Lower leg skin (tissue), 4 donors: Measurements from ENCODE around the gene COX19. TPM values are rescaled to one million over a fixed set of nuclear protein-coding genes. Genes with fewer than 3 reads are reported as not detected.
"Not testable (repeated sequence)": the region's sequence is repeated elsewhere in the genome, so short reads cannot be mapped to it uniquely, and the experiment has no call there.

Experiments
- DNase-seq, 2 donors: peaks; one replicate each; pipeline ENCODE4 v3.0.0-alpha.2; 2019; ENCODE audit warnings: low spot score in 2 of 2
- H3K4me3 ChIP-seq: fragments of 200-600 bp; sonication (generic); 2 replicates; pipeline ENCODE4 v1.5.1; 2017; ENCODE audit warnings: mild to moderate bottlenecking, low read depth; ENCODE audit not compliant: poor library complexity, severe bottlenecking
- POLR2A ChIP-seq, 2 donors: fragments of 450-650 bp; IDR thresholded peaks; one replicate each; pipeline ENCODE4 v1.6.1; 2016 to 2017; ENCODE audit warnings: antibody characterized with exemption in 2 of 2, mild to moderate bottlenecking in 1 of 2, moderate library complexity in 1 of 2
- WGBS, 2 donors: methylation state at CpG; one replicate each; pipeline ENCODE4 v1.1.5; 2018; 5-methylcytosine and 5-hydroxymethylcytosine counted together
- intact Hi-C: fragments of 100-400 bp; cut with DNase I; formaldehyde crosslinking; loops from one replicate; pipeline ENCODE4 v1.15.0; 2023; ENCODE audit warnings: low total_unique reads
- total RNA-seq, 4 donors: library from RNA; depleted of rRNA; stranded (reverse); fragments of >200 nt; gene quantifications; one replicate each; pipeline ENCODE4 v1.1.0, GENCODE V29; 2016
- TF ChIP-seq, protein P1 (sequence below), 3 donors: fragments of 450-650 bp; IDR thresholded peaks; one replicate each; pipeline ENCODE4 v1.5.1; 2016; ENCODE audit warnings: antibody characterized with exemption in 3 of 3, mild to moderate bottlenecking in 3 of 3, moderate library complexity in 2 of 3

COX19 gene
- total RNA-seq, 4 donors from 2014 or later = 13.0 to 25.1 (median 15.1) TPM

DNA sequence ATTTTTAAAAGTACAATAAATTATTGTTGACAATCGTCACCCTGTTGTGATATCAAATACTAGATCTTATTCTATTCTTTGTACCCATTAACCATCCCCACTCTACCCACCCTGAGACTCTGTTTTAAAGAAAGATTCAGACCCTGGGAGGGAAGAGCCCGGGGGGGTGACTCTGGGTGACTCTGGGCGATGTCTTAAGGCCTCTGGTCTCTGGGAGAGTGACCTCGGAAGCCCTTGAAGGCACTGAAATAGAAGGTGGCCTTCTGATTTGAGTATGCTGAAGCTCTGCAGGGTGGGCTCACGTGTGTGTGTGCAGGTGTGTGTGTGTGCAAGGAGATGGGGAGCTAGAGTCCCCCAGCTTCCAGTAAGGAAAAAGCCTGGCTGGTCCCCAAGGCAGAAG lies 30.6 kb downstream of the COX19 start:
- intact Hi-C loops = no loop called here
- no peak overlapping the region for H3K4me3 ChIP-seq
- WGBS, 2 donors = 81 to 82% methylated on average over 5 of the region's 5 CpGs
- no peak for DNase-seq
- TF ChIP-seq POLR2A (IDR thresholded peaks at IDR 0.05) = no peak
- TF ChIP-seq, protein P1, sequence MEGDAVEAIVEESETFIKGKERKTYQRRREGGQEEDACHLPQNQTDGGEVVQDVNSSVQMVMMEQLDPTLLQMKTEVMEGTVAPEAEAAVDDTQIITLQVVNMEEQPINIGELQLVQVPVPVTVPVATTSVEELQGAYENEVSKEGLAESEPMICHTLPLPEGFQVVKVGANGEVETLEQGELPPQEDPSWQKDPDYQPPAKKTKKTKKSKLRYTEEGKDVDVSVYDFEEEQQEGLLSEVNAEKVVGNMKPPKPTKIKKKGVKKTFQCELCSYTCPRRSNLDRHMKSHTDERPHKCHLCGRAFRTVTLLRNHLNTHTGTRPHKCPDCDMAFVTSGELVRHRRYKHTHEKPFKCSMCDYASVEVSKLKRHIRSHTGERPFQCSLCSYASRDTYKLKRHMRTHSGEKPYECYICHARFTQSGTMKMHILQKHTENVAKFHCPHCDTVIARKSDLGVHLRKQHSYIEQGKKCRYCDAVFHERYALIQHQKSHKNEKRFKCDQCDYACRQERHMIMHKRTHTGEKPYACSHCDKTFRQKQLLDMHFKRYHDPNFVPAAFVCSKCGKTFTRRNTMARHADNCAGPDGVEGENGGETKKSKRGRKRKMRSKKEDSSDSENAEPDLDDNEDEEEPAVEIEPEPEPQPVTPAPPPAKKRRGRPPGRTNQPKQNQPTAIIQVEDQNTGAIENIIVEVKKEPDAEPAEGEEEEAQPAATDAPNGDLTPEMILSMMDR (IDR thresholded peaks at IDR 0.05) = no peak

DNA sequence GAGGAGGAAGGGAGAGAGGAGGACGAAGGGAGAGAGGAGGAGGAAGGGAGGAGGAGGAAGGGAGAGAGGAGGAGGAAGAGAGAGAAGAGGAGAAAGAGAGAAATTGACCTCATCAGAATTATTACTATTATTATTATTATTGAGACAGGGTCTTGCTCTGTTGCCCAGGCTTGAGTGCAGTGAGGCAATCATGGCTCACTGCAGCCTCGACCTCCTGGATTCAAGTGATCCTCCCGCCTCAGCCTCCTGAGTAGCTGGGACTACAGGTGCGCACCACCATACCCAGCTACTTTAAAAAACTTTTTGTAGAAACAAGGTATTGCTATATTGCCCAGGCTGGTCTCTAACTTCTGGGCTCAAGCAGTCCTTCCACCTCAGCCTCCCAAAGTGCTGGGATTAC lies 31.6 kb downstream of the COX19 start:
- H3K4me3 ChIP-seq, DNase-seq, intact Hi-C loops: not testable (repeated sequence)
- 87 to 90% methylated on average over 4 of the region's 4 CpGs for WGBS, 2 donors

DNA sequence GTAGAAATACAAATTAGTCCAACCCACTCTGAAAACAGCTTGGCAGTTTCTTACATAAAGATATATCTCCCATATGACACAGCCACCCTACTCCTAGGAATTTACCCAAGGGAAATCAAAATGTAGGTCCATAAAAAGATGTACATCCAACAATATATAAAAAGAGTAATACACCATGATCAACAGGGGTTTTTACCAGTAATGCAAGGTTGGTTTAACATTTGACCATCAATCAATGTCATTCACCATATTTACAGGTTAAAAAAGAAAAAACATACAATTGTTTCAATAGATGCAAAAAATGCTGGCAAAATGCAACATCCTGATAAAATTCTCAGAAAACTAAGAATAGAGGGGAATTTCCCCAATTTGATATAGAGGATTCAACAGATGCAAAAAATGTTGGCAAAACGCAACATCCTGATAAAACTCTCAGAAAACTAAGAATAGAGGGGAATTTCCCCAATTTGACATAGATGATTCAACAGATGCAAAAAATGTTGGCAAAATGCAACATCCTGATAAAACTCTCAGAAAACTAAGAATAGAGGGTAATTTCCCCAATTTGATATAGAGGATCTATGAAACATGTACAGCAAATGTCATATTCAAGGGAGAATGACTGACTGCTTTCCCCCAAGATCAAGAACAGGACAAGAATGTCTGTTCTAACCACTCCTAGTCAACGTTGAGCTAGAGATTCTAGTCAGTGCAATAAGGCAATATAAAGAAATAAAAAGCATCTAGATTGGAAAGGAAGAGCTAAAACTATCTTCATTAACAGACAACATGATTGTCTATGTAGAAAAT lies 34.5 kb downstream of the COX19 start:
- intact Hi-C loops = no loop called here
- WGBS, 2 donors = 33 to 36% methylated on average over 2 of the region's 2 CpGs
- H3K4me3 ChIP-seq = no peak overlapping the region
- DNase-seq = no peak
- TF ChIP-seq, protein P1 (IDR thresholded peaks at IDR 0.05) = no peak
- no peak for TF ChIP-seq POLR2A (IDR thresholded peaks at IDR 0.05)

DNA sequence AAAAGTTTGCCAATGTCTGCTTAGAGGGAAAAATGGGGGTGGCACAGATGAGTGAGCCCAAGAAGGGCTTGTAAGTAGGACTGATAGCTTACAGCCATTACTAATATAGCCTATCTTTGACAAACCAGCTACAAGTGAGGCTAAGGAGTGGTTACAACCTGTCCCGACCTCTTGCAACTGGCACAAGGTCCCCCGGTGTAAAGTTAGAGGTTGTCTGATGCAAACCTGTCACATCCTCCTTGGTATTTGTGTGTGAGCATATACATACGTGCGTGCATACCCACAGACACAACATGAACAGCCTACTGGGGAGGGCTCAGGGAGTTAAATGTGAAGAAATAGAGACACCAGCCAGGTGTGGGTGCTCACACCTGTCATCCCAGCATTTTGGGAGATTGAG lies 35.5 kb downstream of the COX19 start:
- intact Hi-C loops = no loop called here
- DNase-seq = no peak
- H3K4me3 ChIP-seq = no peak overlapping the region
- 93 to 95% methylated on average over 4 of the region's 4 CpGs for WGBS, 2 donors
- TF ChIP-seq, protein P1 (IDR thresholded peaks at IDR 0.05) = no peak
- TF ChIP-seq POLR2A (IDR thresholded peaks at IDR 0.05) = no peak

DNA sequence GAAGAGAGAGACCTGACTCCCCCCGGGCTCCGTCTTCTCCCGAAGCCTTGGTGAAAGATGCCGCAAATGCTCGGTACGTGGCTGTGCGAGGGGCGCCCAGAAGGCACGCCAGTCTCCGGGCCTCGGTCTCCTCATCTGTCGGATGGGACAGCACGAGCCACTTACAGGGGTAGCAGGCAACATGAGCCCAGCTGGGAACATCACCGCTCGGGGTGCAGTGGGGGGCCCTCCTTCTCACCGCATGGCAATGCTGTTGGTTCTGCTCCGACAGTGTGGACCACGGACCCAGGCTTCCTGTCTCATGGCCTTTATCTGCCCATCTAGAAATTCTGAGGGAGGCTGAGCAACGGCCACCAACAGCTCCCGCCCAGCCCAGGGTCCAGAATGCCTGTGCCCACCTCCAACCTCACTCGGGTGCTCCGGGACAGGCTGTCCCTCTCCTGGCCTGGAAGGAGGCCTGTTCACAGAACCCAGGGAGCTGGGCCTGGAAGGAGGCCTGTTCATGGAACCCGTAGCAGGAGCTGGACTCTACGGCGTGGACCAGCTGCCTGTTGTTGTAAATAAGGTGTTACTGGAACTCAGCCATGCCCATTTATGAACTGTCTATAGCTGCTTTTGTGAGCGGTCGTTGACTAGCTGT lies 36.7 kb downstream of the COX19 start:
- 94 to 97% methylated on average over 22 to 27 of the region's 27 CpGs for WGBS, 2 donors
- no peak for DNase-seq
- no peak overlapping the region for H3K4me3 ChIP-seq
- intact Hi-C loops = no loop called here
- TF ChIP-seq, protein P1 (IDR thresholded peaks at IDR 0.05) = no peak
- TF ChIP-seq POLR2A (IDR thresholded peaks at IDR 0.05) = no peak

DNA sequence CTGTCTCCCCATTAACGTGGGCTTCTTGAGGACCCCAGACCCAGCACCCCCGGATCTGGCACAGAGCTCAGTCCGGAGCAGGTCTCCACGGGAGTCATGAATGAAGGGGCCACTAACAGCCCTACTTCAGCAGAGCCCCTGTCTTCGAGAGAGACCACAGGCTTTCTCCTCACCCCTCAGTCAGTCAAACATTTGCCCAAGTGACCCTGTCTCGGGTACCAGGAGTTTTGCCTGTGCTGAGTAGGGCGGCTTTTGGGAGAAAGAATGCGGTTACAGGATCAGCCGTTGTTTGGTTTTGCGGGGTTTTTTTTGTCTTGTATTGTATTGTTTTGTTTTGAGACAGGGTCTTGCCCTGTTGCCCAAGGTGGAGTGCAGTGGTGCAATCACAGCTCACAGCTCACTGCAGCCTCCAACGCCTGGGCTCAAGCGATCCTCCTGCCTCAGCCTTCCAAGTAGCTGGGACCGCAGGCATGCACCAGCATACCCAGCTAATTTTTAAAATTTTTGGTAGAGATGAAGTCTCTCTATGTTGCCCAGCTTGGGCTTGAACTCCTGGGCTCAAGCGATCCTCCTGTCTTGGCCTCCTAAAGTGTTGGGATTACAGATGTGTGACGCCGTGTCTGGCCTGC lies 37.4 kb downstream of the COX19 start:
- no peak for TF ChIP-seq POLR2A (IDR thresholded peaks at IDR 0.05)
- TF ChIP-seq, protein P1 (IDR thresholded peaks at IDR 0.05) = no peak
- no peak for DNase-seq
- WGBS, 2 donors = 92 to 95% methylated on average over 16 of the region's 16 CpGs
- H3K4me3 ChIP-seq = no peak overlapping the region
- intact Hi-C loops = no loop called here
